Smooth muscle cell (in vitro differentiated cells): ENCODE data around the gene PRPF39. TPM values are rescaled to one million over a fixed set of nuclear protein-coding genes. Genes with fewer than 3 reads are reported as not detected.

Experiments used
- DNase-seq: peaks from one replicate; lab custom pipeline; 2025; ENCODE audit not compliant: unreplicated experiment; lab: John Stamatoyannopoulos, UW
- H2AFZ ChIP-seq: fragments of 200-600 bp; sonication (generic); 2 replicates; pipeline ENCODE4 v1.6.0; 2016; ENCODE audit warnings: antibody characterized with exemption, low read depth, mild to moderate bottlenecking
- H3F3A ChIP-seq: fragments of 200-600 bp; sonication (generic); 2 replicates; pipeline ENCODE4 v1.6.0; 2017; ENCODE audit warnings: antibody characterized with exemption, low read depth
- H3K27ac ChIP-seq: fragments of 200-600 bp; sonication (generic); 2 replicates; pipeline ENCODE4 v1.5.1; 2016; ENCODE audit warnings: low read depth, mild to moderate bottlenecking
- H3K27me3 ChIP-seq: fragments of 200-600 bp; sonication (generic); 2 replicates; pipeline ENCODE4 v1.6.1; 2016; ENCODE audit warnings: low read depth, mild to moderate bottlenecking
- H3K36me3 ChIP-seq: fragments of 200-600 bp; sonication (generic); 2 replicates; pipeline ENCODE4 v1.5.1; 2016; ENCODE audit warnings: low read depth
- H3K4me1 ChIP-seq: fragments of 200-600 bp; sonication (generic); 2 replicates; pipeline ENCODE4 v1.5.1; 2016; ENCODE audit warnings: low read depth
- H3K4me2 ChIP-seq: fragments of 200-600 bp; sonication (generic); 2 replicates; pipeline ENCODE4 v1.6.0; 2016; ENCODE audit warnings: mild to moderate bottlenecking
- H3K4me3 ChIP-seq: fragments of 200-600 bp; sonication (generic); 2 replicates; pipeline ENCODE4 v1.5.1; 2016; ENCODE audit warnings: mild to moderate bottlenecking
- H3K79me2 ChIP-seq: fragments of 200-600 bp; sonication (generic); 2 replicates; pipeline ENCODE4 v1.6.0; 2016; ENCODE audit warnings: low read depth, mild to moderate bottlenecking
- H3K9ac ChIP-seq: fragments of 200-600 bp; sonication (generic); 2 replicates; pipeline ENCODE4 v1.6.0; 2016; ENCODE audit warnings: low read depth
- H3K9me3 ChIP-seq: fragments of 200-600 bp; sonication (generic); replicated peaks from 2 replicates; pipeline ENCODE4 v1.5.1; 2016; ENCODE audit warnings: low read depth
- H4K20me1 ChIP-seq: fragments of 200-600 bp; sonication (generic); 2 replicates; pipeline ENCODE4 v1.6.0; 2016; ENCODE audit warnings: low read depth
- CTCF ChIP-seq: fragments of 200-600 bp; sonication (generic); IDR thresholded peaks from 2 replicates; pipeline ENCODE4 v1.5.1; 2017; ENCODE audit warnings: borderline replicate concordance, mild to moderate bottlenecking, antibody characterized with exemption; ENCODE audit not compliant: insufficient read depth, poor library complexity, severe bottlenecking
- WGBS: methylation state at CpG from one replicate; pipeline ENCODE4 v1.1.7; 2016; ENCODE audit warnings: low lambda C conversion rate; 5-methylcytosine and 5-hydroxymethylcytosine counted together
- polyA plus RNA-seq: library from polyadenylated mRNA; unstranded; fragments of >200 nt; fragmentation: Nextera tagmentation; extraction: Ambion mirVana; gene quantifications from 2 replicates; pipeline ENCODE4 v1.2.1, GENCODE V29; 2016
- total RNA-seq: library from RNA; depleted of rRNA; stranded (reverse); fragments of >200 nt; gene quantifications from 2 replicates; pipeline ENCODE4 v1.2.3, GENCODE V29; 2014

Gene PRPF39
- total and polyA plus RNA-seq, 2 experiments from 2014 or later = 12.7 to 28.0 TPM

DNA sequence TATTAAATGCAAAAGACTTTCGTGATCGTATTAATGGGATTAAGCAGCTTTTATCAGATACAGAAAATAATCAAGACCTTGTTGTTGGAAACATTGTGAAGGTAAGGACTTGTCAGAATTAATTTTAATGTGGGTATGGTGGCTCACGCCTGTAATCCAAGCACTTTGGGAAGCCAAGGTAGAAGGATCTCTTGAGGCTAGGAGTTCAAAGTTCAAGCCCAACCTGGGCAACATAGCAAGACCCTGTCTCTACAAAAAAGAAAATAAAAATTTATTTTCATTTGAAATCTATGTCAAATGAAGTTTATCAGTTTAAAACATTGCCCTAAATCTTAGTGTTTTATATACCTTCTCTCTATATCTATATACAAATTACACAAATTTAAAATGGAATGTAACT lies 17.2 kb upstream of the PRPF39 start:
- Histone ChIP-seq H3K4me3 (no peak overlapping the region), H3K36me3 (peaks cover 7% of the 10 kb centered on the region), H3K4me2 (no peak overlapping the region), H3K27me3 (no peaks in the 10 kb centered on the region), H3K27ac (no peak overlapping the region), H3K9ac (no peak overlapping the region), H3K4me1 (no peaks in the 10 kb centered on the region), H3F3A (peaks cover 5% of the 10 kb centered on the region), H2AFZ (no peak overlapping the region), H3K9me3 (no peaks in the 10 kb centered on the region), H3K79me2 (peaks cover 13% of the 10 kb centered on the region), H4K20me1 (peaks cover 19% of the 10 kb centered on the region)
- no peak for TF ChIP-seq CTCF
- DNase-seq = no peak
- WGBS = 94% methylated on average over 3 of the region's 3 CpGs

DNA sequence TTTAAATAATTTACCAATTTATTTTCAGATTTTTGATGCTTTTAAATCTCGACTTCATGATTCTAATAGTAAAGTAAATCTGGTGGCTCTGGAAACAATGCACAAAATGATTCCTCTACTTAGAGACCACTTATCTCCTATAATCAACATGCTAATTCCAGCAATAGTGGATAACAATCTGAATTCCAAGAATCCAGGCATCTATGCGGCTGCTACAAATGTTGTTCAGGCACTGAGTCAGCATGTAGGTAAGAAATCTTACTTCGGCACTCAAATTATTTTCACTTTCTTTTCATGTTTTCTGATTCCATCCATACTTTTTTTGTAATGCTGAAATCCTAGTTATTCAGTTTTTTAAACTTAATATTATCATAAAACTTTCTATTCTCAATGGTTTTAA lies 15.5 kb upstream of the PRPF39 start:
- WGBS = 67% methylated on average over 3 of the region's 3 CpGs

DNA sequence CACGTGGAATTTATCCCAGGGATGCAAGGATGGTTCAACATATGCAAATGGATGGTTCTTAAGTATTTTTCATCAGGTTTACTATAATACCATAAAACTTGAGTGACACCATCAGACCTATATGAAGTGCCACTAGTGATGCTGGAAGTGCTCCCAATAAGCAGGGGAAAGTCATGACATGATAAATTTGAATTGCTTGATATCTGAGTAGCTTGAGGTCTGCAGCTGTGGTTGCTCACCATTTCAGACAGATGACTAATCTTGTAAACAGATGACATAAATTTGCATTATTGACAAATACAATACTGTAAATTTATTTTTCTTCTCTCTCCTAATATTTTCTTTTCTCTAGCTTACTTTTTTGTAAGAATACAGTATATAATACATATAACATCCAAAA lies 13.7 kb upstream of the PRPF39 start:
- Histone ChIP-seq H3K9ac (no peak overlapping the region), H2AFZ (no peak overlapping the region), H3K4me2 (no peak overlapping the region), H3K79me2 (peaks cover 7% of the 10 kb centered on the region), H3K4me1 (no peaks in the 10 kb centered on the region), H3K27me3 (no peaks in the 10 kb centered on the region), H3K27ac (no peak overlapping the region), H4K20me1 (peaks cover 15% of the 10 kb centered on the region), H3K36me3 (peaks cover 7% of the 10 kb centered on the region), H3K9me3 (no peaks in the 10 kb centered on the region), H3F3A (peaks cover 5% of the 10 kb centered on the region), H3K4me3 (no peak overlapping the region)
- no peak for TF ChIP-seq CTCF
- DNase-seq = no peak
- 94% methylated on average over 1 of the region's 1 CpG for WGBS

More for the DNA sequence above, 15.5 kb upstream of the PRPF39 start:
- H3K9ac ChIP-seq = no peak overlapping the region
- no peaks in the 10 kb centered on the region for H3K4me1 ChIP-seq
- H3K9me3 ChIP-seq = no peaks in the 10 kb centered on the region
- H3K4me2 ChIP-seq = no peak overlapping the region
- no peak for DNase-seq
- H3K27ac ChIP-seq = no peak overlapping the region
- peaks cover 7% of the 10 kb centered on the region for H3K79me2 ChIP-seq
- no peak for TF ChIP-seq CTCF
- no peak overlapping the region for H3K4me3 ChIP-seq
- peaks cover 16% of the 10 kb centered on the region for H4K20me1 ChIP-seq
- H3K36me3 ChIP-seq = peaks cover 7% of the 10 kb centered on the region
- no peak overlapping the region for H2AFZ ChIP-seq
- peaks cover 5% of the 10 kb centered on the region for H3F3A ChIP-seq
- no peaks in the 10 kb centered on the region for H3K27me3 ChIP-seq

DNA sequence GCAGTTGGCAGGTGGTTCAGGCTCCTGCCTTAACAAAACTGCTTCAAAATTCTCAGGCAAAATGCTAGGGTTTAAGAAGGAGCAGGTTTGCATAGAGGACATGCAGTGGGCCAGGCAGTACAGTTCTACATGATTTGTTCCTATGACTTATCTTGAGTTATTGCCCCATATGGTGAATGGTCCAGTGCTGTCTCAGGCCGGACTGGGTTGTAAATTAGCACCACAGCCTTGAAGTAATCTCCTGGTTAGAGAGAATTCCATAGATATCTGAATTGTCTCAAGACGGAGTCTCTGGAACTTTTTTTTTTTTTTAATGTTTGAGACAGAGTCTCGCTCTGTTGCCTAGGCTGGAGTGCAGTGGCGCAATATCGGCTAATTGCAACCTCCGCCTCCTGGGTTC lies 11.8 kb upstream of the PRPF39 start:
- TF ChIP-seq CTCF = no peak

More for the DNA sequence above, 11.8 kb upstream of the PRPF39 start:
- H3K36me3 ChIP-seq = peaks cover 7% of the 10 kb centered on the region
- no peaks in the 10 kb centered on the region for H3K4me1 ChIP-seq
- H2AFZ ChIP-seq = no peak overlapping the region
- no peak overlapping the region for H3K27ac ChIP-seq
- no peaks in the 10 kb centered on the region for H4K20me1 ChIP-seq
- 73% methylated on average over 6 of the region's 6 CpGs for WGBS
- H3K27me3 ChIP-seq = no peaks in the 10 kb centered on the region
- no peaks in the 10 kb centered on the region for H3K9me3 ChIP-seq
- H3K4me2 ChIP-seq = no peak overlapping the region
- H3K9ac ChIP-seq = no peak overlapping the region
- no peak for DNase-seq
- H3F3A ChIP-seq = no peaks in the 10 kb centered on the region
- H3K4me3 ChIP-seq = no peak overlapping the region
- no peaks in the 10 kb centered on the region for H3K79me2 ChIP-seq
